Omental fat pad (tissue), 4 donors: ENCODE results near the gene HYCC2. TPM values are rescaled to one million over a fixed set of nuclear protein-coding genes. Genes with fewer than 3 reads are reported as not detected.
"Not testable (repeated sequence)": the region's sequence is repeated elsewhere in the genome, so short reads cannot be mapped to it uniquely, and the experiment has no call there.

Source experiments
- ATAC-seq: fragments of 150-250 bp; one replicate; pipeline ENCODE4 v1.9.1; 2016; ENCODE audit warnings: mild to moderate bottlenecking, moderate library complexity; ENCODE audit not compliant: low FRiP score
- DNase-seq: peaks from one replicate; pipeline ENCODE4 v3.0.0-alpha.2; 2019; ENCODE audit warnings: low spot score
- total RNA-seq, 4 donors: library from RNA; depleted of rRNA; stranded (reverse); fragments of >200 nt; gene quantifications; one replicate each; pipeline ENCODE4 v1.1.0, GENCODE V29; 2016
- TF ChIP-seq, protein P1 (sequence below), 3 donors: fragments of 450-650 bp; IDR thresholded peaks; one replicate each; pipeline ENCODE4 v1.5.1; 2016 to 2017; ENCODE audit warnings: antibody characterized with exemption in 3 of 3, mild to moderate bottlenecking in 3 of 3, moderate library complexity in 2 of 3

HYCC2 gene
- 10 to 100 TPM; 17.1 to 36.9 (median 23.1) TPM for total RNA-seq

- peak; percentile 83 for DNase-seq
- peak; percentile 99 for ATAC-seq
- TF ChIP-seq, protein P1, sequence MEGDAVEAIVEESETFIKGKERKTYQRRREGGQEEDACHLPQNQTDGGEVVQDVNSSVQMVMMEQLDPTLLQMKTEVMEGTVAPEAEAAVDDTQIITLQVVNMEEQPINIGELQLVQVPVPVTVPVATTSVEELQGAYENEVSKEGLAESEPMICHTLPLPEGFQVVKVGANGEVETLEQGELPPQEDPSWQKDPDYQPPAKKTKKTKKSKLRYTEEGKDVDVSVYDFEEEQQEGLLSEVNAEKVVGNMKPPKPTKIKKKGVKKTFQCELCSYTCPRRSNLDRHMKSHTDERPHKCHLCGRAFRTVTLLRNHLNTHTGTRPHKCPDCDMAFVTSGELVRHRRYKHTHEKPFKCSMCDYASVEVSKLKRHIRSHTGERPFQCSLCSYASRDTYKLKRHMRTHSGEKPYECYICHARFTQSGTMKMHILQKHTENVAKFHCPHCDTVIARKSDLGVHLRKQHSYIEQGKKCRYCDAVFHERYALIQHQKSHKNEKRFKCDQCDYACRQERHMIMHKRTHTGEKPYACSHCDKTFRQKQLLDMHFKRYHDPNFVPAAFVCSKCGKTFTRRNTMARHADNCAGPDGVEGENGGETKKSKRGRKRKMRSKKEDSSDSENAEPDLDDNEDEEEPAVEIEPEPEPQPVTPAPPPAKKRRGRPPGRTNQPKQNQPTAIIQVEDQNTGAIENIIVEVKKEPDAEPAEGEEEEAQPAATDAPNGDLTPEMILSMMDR (IDR thresholded peaks at IDR 0.05) = no peak
Measured at GRCh38 chr2:201071479-201072200, at the start of gene HYCC2, which contains the start of gene NDUFB3. Gene HYCC2, minus strand, starts transcription at chr2:201071671. Its CDS starts 47,662 bp downstream, at chr2:201024009. Gene NDUFB3, plus strand, starts transcription at chr2:201072001. Its CDS starts 6,882 bp downstream, at chr2:201078883.

- DNase-seq (no peak), ATAC-seq (no peak)
- TF ChIP-seq, protein P1 (IDR thresholded peaks at IDR 0.05) = no peak
Measured at GRCh38 chr2:201118961-201119854, 47.7 kb upstream of the HYCC2 start.

DNA sequence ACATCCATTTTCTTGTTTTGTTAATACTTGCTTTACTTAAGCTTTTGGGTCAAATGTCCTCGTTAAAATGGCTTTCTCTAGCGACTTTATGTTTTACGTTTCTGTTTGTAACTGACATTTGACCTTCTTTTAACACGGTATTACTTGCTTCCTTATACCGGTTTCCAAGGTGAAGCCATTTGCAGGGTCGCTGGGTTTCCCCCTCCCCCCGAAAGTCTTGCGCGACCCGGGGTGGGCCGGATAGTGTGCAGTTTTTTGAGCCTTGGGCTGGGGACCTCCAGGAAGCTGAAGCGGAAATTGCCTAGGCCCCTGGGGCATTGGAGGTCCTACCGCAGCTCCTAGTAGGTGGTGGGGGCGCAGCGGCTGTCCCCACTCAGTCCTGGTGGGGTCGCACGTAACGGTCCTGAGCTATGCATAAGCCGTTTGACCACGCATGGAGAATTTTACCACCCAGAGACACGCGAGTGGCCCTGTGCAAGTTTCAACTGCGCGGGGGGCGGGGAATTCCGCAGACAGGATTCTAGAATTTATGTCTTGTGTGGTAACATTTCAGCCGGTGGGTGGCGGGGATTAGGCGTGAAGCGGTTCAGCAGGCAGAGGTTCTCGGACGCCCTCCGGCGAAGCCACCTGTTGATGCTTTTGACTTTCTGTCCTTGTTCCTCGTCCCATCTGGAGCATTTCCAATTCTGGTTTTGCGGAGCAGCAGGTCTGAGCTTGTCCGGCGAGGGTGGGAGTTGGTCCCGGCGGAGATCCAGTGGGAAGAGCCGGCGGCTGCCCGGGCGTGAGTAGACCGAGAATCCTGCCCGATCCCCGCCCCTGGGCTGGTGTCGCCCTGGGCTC lies 46.9 kb upstream of the HYCC2 start:
- DNase-seq (peak; percentile 83), ATAC-seq (peak; percentile 40)
- TF ChIP-seq, protein P1 (IDR thresholded peaks at IDR 0.05) = no peak

- not testable (repeated sequence) for DNase-seq, ATAC-seq
Measured at GRCh38 chr2:201117735-201118094, 46.2 kb upstream of the HYCC2 start.

DNA sequence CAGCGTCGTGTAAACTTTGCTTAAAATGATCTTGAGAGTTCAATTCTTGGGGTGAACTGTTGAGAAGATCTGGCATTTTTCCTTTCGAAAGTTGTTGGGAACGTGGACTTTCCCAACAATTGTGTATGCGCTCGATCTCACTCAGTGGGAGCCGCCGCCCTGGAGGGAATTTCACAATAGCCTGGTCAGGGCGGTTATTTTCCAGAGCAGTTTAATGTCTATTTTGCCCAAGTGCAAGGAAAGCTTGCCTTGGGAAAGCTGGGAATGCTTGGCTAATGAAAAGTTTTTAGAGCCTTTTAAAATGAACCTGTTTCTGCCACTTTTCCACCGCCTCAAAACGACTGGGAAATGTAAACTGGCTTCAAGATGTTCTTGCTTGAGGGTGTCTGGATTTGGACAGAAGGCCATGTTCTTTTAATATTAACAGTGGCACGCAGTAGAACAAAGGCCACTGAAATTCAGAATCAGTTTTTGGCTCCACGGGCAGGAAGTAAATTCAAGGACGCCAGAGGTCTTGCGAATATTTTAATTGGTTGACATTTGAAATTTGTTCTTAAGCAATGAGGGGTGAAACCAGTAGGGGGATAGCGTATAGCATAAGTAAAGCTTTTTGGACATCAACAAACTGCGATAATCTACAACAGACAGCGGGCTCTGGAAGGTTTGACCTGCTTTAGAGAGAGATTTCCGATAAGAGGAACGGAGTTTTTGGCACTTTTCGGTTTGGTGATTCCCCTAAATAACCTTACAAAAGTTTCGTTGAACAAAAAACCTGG lies 45.7 kb upstream of the HYCC2 start:
- no peak for DNase-seq
- peak; percentile 52 for ATAC-seq

DNA sequence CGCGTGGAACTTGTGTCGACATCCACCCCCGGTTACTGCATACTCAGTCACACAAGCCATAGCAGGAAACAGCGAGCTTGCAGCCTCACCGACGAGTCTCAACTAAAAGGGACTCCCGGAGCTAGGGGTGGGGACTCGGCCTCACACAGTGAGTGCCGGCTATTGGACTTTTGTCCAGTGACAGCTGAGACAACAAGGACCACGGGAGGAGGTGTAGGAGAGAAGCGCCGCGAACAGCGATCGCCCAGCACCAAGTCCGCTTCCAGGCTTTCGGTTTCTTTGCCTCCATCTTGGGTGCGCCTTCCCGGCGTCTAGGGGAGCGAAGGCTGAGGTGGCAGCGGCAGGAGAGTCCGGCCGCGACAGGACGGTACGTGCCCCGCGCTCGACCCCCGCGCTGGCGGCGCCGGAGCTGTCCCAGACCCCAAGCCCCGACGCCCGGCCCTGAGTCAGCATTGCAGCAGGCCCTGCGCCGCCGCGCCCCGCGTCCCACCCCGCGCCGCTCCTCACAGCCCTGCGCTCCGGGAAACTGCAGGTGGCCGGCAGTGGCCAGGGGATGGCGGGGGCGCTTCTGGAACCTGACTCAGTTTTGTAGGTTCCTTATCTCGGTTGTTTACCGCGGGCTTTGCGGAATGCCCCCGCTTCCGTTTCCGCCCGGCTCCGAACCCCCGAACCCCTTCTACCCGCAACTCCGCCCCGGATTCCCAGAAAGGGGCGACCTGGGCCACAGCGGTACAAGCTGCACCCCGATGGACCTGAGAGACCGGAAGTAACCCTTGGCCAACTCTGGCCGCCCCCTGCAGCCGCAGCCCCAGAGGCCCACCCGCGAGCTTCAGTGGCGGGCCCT lies 44.9 kb upstream of the HYCC2 start, which contains the start of gene CFLAR:
CFLAR (plus strand) TSS at position 50 of the 844 bp plus-strand sequence. CDS start 13,702 bp downstream, outside the sequence.
- TF ChIP-seq, protein P1 (IDR thresholded peaks at IDR 0.05) = no peak
- ATAC-seq (peak; percentile 71), DNase-seq (no peak)

More for the DNA sequence above, 45.7 kb upstream of the HYCC2 start:
- TF ChIP-seq, protein P1 (IDR thresholded peaks at IDR 0.05) = no peak
